ENCODE data around the gene ATP6V1D.

GRCh38 chr14:67387195-67387594 lies 27.6 kb upstream of the ATP6V1D start:
- TF ChIP-seq EZH2 (IDR thresholded peaks at IDR 0.05): no peak
- TF ChIP-seq, protein P1, sequence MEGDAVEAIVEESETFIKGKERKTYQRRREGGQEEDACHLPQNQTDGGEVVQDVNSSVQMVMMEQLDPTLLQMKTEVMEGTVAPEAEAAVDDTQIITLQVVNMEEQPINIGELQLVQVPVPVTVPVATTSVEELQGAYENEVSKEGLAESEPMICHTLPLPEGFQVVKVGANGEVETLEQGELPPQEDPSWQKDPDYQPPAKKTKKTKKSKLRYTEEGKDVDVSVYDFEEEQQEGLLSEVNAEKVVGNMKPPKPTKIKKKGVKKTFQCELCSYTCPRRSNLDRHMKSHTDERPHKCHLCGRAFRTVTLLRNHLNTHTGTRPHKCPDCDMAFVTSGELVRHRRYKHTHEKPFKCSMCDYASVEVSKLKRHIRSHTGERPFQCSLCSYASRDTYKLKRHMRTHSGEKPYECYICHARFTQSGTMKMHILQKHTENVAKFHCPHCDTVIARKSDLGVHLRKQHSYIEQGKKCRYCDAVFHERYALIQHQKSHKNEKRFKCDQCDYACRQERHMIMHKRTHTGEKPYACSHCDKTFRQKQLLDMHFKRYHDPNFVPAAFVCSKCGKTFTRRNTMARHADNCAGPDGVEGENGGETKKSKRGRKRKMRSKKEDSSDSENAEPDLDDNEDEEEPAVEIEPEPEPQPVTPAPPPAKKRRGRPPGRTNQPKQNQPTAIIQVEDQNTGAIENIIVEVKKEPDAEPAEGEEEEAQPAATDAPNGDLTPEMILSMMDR (IDR thresholded peaks at IDR 0.05 in 2 of 3, conservative IDR thresholded peaks at IDR 0.05 in 1 of 3; ENCODE audit: borderline replicate concordance in 1 of 3, insufficient read depth in 1 of 3, low read depth in 2 of 3, low read length in 2 of 3): no peak
- TF ChIP-seq SIN3A (IDR thresholded peaks at IDR 0.05; ENCODE audit: low read depth): no peak
- no peak for TF ChIP-seq FOSL1 (IDR thresholded peaks at IDR 0.05; ENCODE audit: low read depth)
- no peak for TF ChIP-seq POLR2A (IDR thresholded peaks at IDR 0.05; ENCODE audit: borderline replicate concordance, extremely low read depth, insufficient read depth, insufficient read length)
- TF ChIP-seq EGR1 (IDR thresholded peaks at IDR 0.05; ENCODE audit: low read depth): no peak
- no peak for TF ChIP-seq ELF1 (IDR thresholded peaks at IDR 0.05; ENCODE audit: borderline replicate concordance, low read depth)
- TF ChIP-seq, protein P2, sequence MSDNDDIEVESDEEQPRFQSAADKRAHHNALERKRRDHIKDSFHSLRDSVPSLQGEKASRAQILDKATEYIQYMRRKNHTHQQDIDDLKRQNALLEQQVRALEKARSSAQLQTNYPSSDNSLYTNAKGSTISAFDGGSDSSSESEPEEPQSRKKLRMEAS (IDR thresholded peaks at IDR 0.05): no peak
- no peak for TF ChIP-seq TCF7L2 (IDR thresholded peaks at IDR 0.05; ENCODE audit: borderline replicate concordance, extremely low read depth, insufficient read depth, insufficient read length)
- 0 out of 2 replicates have a peak, but pooled peaks have one; percentile 16 for TF ChIP-seq POLR2AphosphoS5 (IDR thresholded peaks at IDR 0.05; ENCODE audit: low read depth, low read length)

All from HCT116 (cell line).